Prostate gland (tissue), 2 donors: ENCODE data around the gene LHPP.

Source experiments
- POLR2A ChIP-seq: fragments of 450-650 bp; IDR thresholded peaks from one replicate; pipeline ENCODE4 v1.6.1; 2016; ENCODE audit warnings: antibody characterized with exemption, mild to moderate bottlenecking
- TF ChIP-seq, protein P1 (sequence below), 4 experiments: fragments of 200-600 bp in 2 of 4; fragments of 450-650 bp in 2 of 4; sonication (generic) in 2 of 4; IDR thresholded peaks; 1 replicate in 3 of 4; 2 replicates in 1 of 4; pipeline ENCODE4 v1.5.1; 2016 to 2019; ENCODE audit warnings: antibody characterized with exemption in 4 of 4, mild to moderate bottlenecking in 2 of 4, moderate library complexity in 2 of 4

DNA sequence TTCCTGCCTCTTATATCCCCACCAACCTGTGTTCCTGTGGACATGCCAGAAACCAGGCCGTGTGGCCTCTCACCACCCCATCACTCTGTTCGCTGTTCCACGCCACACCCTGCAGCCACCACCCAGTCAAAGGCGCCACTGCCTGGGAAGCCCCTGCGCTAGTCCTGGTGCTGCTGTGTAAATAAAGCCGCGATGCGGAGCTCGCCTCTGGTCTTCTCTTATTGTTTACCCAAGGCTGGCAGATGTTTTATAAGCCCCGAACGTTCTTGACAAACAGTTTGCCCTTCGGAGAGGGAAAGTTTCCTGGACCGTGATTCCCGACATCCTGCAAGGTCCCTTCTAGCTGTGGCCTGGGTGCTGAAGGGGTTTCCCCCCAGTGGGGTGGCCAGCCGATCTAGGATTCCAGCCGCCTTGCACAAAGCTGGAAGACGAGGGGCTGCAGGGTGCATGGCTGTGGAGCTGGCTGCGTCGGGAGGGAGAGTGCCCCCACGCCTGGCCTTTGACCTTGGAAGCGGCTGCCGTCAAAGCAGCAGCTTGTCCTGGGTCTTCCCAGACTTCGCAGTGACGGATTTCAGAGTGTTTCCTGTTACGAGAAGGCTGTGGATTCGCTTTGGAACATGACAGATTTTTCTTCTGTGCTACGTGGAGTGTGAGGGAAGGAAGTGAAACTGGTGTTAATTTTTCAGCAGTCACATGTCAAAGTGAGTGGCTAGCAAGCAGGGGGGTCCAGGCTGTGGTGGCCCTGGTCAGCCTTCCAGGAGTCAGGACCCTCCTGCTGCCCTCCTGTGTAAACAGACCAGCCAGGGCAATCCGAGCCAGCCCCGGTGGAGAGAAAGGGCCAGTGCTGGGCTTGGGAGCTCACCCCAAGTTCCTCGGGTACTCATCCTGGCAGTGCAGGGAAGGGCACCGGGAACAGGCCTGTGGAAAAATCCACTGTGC, 61.6 kb downstream of the LHPP start:
- TF ChIP-seq, protein P1, sequence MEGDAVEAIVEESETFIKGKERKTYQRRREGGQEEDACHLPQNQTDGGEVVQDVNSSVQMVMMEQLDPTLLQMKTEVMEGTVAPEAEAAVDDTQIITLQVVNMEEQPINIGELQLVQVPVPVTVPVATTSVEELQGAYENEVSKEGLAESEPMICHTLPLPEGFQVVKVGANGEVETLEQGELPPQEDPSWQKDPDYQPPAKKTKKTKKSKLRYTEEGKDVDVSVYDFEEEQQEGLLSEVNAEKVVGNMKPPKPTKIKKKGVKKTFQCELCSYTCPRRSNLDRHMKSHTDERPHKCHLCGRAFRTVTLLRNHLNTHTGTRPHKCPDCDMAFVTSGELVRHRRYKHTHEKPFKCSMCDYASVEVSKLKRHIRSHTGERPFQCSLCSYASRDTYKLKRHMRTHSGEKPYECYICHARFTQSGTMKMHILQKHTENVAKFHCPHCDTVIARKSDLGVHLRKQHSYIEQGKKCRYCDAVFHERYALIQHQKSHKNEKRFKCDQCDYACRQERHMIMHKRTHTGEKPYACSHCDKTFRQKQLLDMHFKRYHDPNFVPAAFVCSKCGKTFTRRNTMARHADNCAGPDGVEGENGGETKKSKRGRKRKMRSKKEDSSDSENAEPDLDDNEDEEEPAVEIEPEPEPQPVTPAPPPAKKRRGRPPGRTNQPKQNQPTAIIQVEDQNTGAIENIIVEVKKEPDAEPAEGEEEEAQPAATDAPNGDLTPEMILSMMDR (IDR thresholded peaks at IDR 0.05), result no peak
- TF ChIP-seq POLR2A, result no peak
